ENCODE measurements around the gene CAMK2B.

The CAMK2B gene

DNA sequence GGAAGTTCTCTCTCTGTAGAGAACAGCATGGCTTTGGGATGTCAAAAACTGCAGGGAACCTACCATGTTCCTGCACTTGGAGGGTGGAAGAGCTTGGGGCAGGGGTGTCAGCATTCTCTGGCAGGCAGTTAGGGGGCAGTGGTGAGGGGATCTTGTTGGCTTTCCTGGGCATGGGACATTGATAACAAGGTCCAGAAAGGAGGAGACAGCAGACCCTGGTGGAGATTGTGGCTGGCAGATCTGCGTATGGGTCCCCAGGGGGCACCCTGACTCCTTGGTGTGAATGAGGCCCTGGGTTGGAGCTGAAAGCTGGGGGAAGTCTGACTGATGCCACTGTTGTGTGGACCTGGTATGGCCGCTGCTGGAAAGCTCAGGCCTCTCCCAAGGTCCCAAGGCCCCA, 22.9 kb upstream of the CAMK2B start:
- no CpG with 5 or more reads among the region's 2 CpGs for WGBS (ENCODE audit: extremely low coverage, insufficient coverage, low lambda C conversion rate)

GRCh38 chr7:44347546-44348114, 22.2 kb upstream of the CAMK2B start:
- no peak overlapping the region for H3K27ac ChIP-seq (ENCODE audit: low read depth, low read length)
- no peak overlapping the region for H3K4me2 ChIP-seq (ENCODE audit: low read length)
- no peak overlapping the region for H3K4me3 ChIP-seq (ENCODE audit: low read length)
- no peaks in the 10 kb centered on the region for H3K36me3 ChIP-seq (ENCODE audit: control insufficient read depth, insufficient read depth, low read length)
- H3K4me1 ChIP-seq (ENCODE audit: control insufficient read depth, low read depth, low read length): no peaks in the 10 kb centered on the region
- H4K5ac ChIP-seq (ENCODE audit: low read length): no peak overlapping the region
- no peak overlapping the region for H3K23ac ChIP-seq (ENCODE audit: low read length)
- no peak overlapping the region for H4K8ac ChIP-seq (ENCODE audit: low read depth, low read length)
- H2BK5ac ChIP-seq (ENCODE audit: low read length): no peak overlapping the region
- no peak overlapping the region for H3K18ac ChIP-seq (ENCODE audit: low read length)
- DNase-seq: no peak
- H2AK5ac ChIP-seq (ENCODE audit: low read length): no peak overlapping the region
- H2BK120ac ChIP-seq (ENCODE audit: low read depth, low read length): no peak overlapping the region
- no peak overlapping the region for H3K56ac ChIP-seq (ENCODE audit: low read length)
- no peaks in the 10 kb centered on the region for H3K79me2 ChIP-seq (ENCODE audit: control insufficient read depth, insufficient read depth, low read length)
- H3K9ac ChIP-seq (ENCODE audit: low read length): no peak overlapping the region
- no peaks in the 10 kb centered on the region for H3K27me3 ChIP-seq (ENCODE audit: insufficient read depth, low read length, poor library complexity)
- H3K4ac ChIP-seq (ENCODE audit: low read depth, low read length): no peak overlapping the region
- H3K79me1 ChIP-seq (ENCODE audit: low read length): no peaks in the 10 kb centered on the region
- H2BK15ac ChIP-seq (replicated peaks; ENCODE audit: low read depth): no peak overlapping the region

More for the DNA sequence above, 22.9 kb upstream of the CAMK2B start:
- Histone ChIP-seq H3K56ac (ENCODE audit: low read length) (no peak overlapping the region), H3K27me3 (ENCODE audit: insufficient read depth, low read length, poor library complexity) (no peaks in the 10 kb centered on the region), H2BK120ac (ENCODE audit: low read depth, low read length) (no peak overlapping the region), H3K9ac (ENCODE audit: low read length) (no peak overlapping the region), H3K4me3 (ENCODE audit: low read length) (no peak overlapping the region), H4K8ac (ENCODE audit: low read depth, low read length) (no peak overlapping the region), H3K27ac (ENCODE audit: low read depth, low read length) (no peak overlapping the region), H3K79me1 (ENCODE audit: low read length) (no peaks in the 10 kb centered on the region), H3K79me2 (ENCODE audit: control insufficient read depth, insufficient read depth, low read length) (no peaks in the 10 kb centered on the region), H3K23ac (ENCODE audit: low read length) (no peak overlapping the region), H3K4ac (ENCODE audit: low read depth, low read length) (no peak overlapping the region), H3K4me2 (ENCODE audit: low read length) (no peak overlapping the region), H3K18ac (ENCODE audit: low read length) (no peak overlapping the region), H2BK15ac (replicated peaks; ENCODE audit: low read depth) (no peak overlapping the region), H4K5ac (ENCODE audit: low read length) (no peak overlapping the region), H2BK5ac (ENCODE audit: low read length) (no peak overlapping the region), H3K36me3 (ENCODE audit: control insufficient read depth, insufficient read depth, low read length) (no peaks in the 10 kb centered on the region), H2AK5ac (ENCODE audit: low read length) (no peak overlapping the region), H3K4me1 (ENCODE audit: control insufficient read depth, low read depth, low read length) (no peaks in the 10 kb centered on the region)
- peak; percentile 89 for DNase-seq

GRCh38 chr7:44346063-44346462, 20.7 kb upstream of the CAMK2B start:
- no CpG with 5 or more reads among the region's 2 CpGs for WGBS (ENCODE audit: extremely low coverage, insufficient coverage, low lambda C conversion rate)
- Histone ChIP-seq H4K8ac (ENCODE audit: low read depth, low read length) (no peak overlapping the region), H3K36me3 (ENCODE audit: control insufficient read depth, insufficient read depth, low read length) (no peaks in the 10 kb centered on the region), H3K4me2 (ENCODE audit: low read length) (no peak overlapping the region), H3K18ac (ENCODE audit: low read length) (no peak overlapping the region), H2BK15ac (replicated peaks; ENCODE audit: low read depth) (no peak overlapping the region), H3K79me2 (ENCODE audit: control insufficient read depth, insufficient read depth, low read length) (no peaks in the 10 kb centered on the region), H3K4me3 (ENCODE audit: low read length) (no peak overlapping the region), H3K4me1 (ENCODE audit: control insufficient read depth, low read depth, low read length) (no peaks in the 10 kb centered on the region), H2BK5ac (ENCODE audit: low read length) (no peak overlapping the region), H3K9ac (ENCODE audit: low read length) (no peak overlapping the region), H3K4ac (ENCODE audit: low read depth, low read length) (no peak overlapping the region), H3K27me3 (ENCODE audit: insufficient read depth, low read length, poor library complexity) (no peaks in the 10 kb centered on the region), H2BK120ac (ENCODE audit: low read depth, low read length) (no peak overlapping the region), H3K79me1 (ENCODE audit: low read length) (no peaks in the 10 kb centered on the region), H3K27ac (ENCODE audit: low read depth, low read length) (no peak overlapping the region), H4K5ac (ENCODE audit: low read length) (no peak overlapping the region), H2AK5ac (ENCODE audit: low read length) (no peak overlapping the region), H3K23ac (ENCODE audit: low read length) (no peak overlapping the region), H3K56ac (ENCODE audit: low read length) (no peak overlapping the region)
- DNase-seq: no peak

- H3K4ac ChIP-seq (ENCODE audit: low read depth, low read length): no peak overlapping the region
- no peak overlapping the region for H2BK120ac ChIP-seq (ENCODE audit: low read depth, low read length)
- no peaks in the 10 kb centered on the region for H3K79me1 ChIP-seq (ENCODE audit: low read length)
- no peak overlapping the region for H3K27ac ChIP-seq (ENCODE audit: low read depth, low read length)
- no peak overlapping the region for H2BK5ac ChIP-seq (ENCODE audit: low read length)
- WGBS (ENCODE audit: extremely low coverage, insufficient coverage, low lambda C conversion rate): no CpG with 5 or more reads among the region's 3 CpGs
- no peak overlapping the region for H4K5ac ChIP-seq (ENCODE audit: low read length)
- H3K23ac ChIP-seq (ENCODE audit: low read length): no peak overlapping the region
- no peak overlapping the region for H3K4me3 ChIP-seq (ENCODE audit: low read length)
- no peak overlapping the region for H3K18ac ChIP-seq (ENCODE audit: low read length)
- H3K4me2 ChIP-seq (ENCODE audit: low read length): no peak overlapping the region
- no peak overlapping the region for H3K56ac ChIP-seq (ENCODE audit: low read length)
- H3K4me1 ChIP-seq (ENCODE audit: control insufficient read depth, low read depth, low read length): no peaks in the 10 kb centered on the region
- H3K9ac ChIP-seq (ENCODE audit: low read length): no peak overlapping the region
- no peaks in the 10 kb centered on the region for H3K36me3 ChIP-seq (ENCODE audit: control insufficient read depth, insufficient read depth, low read length)
- H2BK15ac ChIP-seq (replicated peaks; ENCODE audit: low read depth): no peak overlapping the region
- no peak for DNase-seq
- no peak overlapping the region for H4K8ac ChIP-seq (ENCODE audit: low read depth, low read length)
- no peak overlapping the region for H2AK5ac ChIP-seq (ENCODE audit: low read length)
- no peaks in the 10 kb centered on the region for H3K79me2 ChIP-seq (ENCODE audit: control insufficient read depth, insufficient read depth, low read length)
- H3K27me3 ChIP-seq (ENCODE audit: insufficient read depth, low read length, poor library complexity): peaks cover 1% of the 10 kb centered on the region
These were observed 16.0 kb upstream of the CAMK2B start for GRCh38 chr7:44341401-44341800.

GRCh38 chr7:44338600-44338999, 13.2 kb upstream of the CAMK2B start:
- no CpG with 5 or more reads among the region's 3 CpGs for WGBS (ENCODE audit: extremely low coverage, insufficient coverage, low lambda C conversion rate)
- no peak overlapping the region for H2BK15ac ChIP-seq (replicated peaks; ENCODE audit: low read depth)
- DNase-seq: no peak
- no peak overlapping the region for H3K27ac ChIP-seq (ENCODE audit: low read depth, low read length)
- H2AK5ac ChIP-seq (ENCODE audit: low read length): no peak overlapping the region
- H3K4me2 ChIP-seq (ENCODE audit: low read length): no peak overlapping the region
- no peaks in the 10 kb centered on the region for H3K36me3 ChIP-seq (ENCODE audit: control insufficient read depth, insufficient read depth, low read length)
- no peak overlapping the region for H4K5ac ChIP-seq (ENCODE audit: low read length)
- H3K4me1 ChIP-seq (ENCODE audit: control insufficient read depth, low read depth, low read length): no peaks in the 10 kb centered on the region
- H2BK5ac ChIP-seq (ENCODE audit: low read length): no peak overlapping the region
- H3K79me2 ChIP-seq (ENCODE audit: control insufficient read depth, insufficient read depth, low read length): no peaks in the 10 kb centered on the region
- H3K18ac ChIP-seq (ENCODE audit: low read length): no peak overlapping the region
- no peaks in the 10 kb centered on the region for H3K79me1 ChIP-seq (ENCODE audit: low read length)
- H3K27me3 ChIP-seq (ENCODE audit: insufficient read depth, low read length, poor library complexity): peaks cover 1% of the 10 kb centered on the region
- no peak overlapping the region for H3K4me3 ChIP-seq (ENCODE audit: low read length)
- no peak overlapping the region for H3K9ac ChIP-seq (ENCODE audit: low read length)
- H2BK120ac ChIP-seq (ENCODE audit: low read depth, low read length): no peak overlapping the region
- no peak overlapping the region for H3K4ac ChIP-seq (ENCODE audit: low read depth, low read length)
- no peak overlapping the region for H4K8ac ChIP-seq (ENCODE audit: low read depth, low read length)
- H3K23ac ChIP-seq (ENCODE audit: low read length): no peak overlapping the region
- H3K56ac ChIP-seq (ENCODE audit: low read length): no peak overlapping the region

DNA sequence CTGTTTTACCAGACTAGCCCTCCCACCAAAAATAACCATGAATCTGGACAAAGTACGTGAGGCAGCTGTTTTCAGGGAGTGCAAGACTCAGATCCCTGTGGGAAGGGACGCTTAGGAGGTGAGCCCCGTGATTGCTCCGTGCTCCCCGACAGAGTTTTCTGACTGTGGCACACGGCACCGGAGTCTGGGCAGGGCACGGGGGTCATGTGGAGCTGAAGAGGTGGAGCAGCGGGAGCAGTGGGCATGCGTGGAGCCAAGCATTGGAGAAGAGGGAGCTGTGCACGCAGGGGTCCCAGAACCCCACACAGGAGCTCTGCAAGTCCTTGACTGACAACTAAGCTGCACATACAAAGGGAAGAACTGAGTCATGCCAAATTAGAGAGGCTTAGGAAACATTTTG, 11.1 kb upstream of the CAMK2B start:
- Histone ChIP-seq H3K36me3 (ENCODE audit: control insufficient read depth, insufficient read depth, low read length) (no peaks in the 10 kb centered on the region), H2BK15ac (replicated peaks; ENCODE audit: low read depth) (no peak overlapping the region), H3K4me2 (ENCODE audit: low read length) (no peak overlapping the region), H3K4me3 (ENCODE audit: low read length) (no peak overlapping the region), H3K27ac (ENCODE audit: low read depth, low read length) (no peak overlapping the region), H3K27me3 (ENCODE audit: insufficient read depth, low read length, poor library complexity) (peaks cover 1% of the 10 kb centered on the region), H2BK5ac (ENCODE audit: low read length) (no peak overlapping the region), H3K4ac (ENCODE audit: low read depth, low read length) (no peak overlapping the region), H3K4me1 (ENCODE audit: control insufficient read depth, low read depth, low read length) (no peaks in the 10 kb centered on the region), H3K56ac (ENCODE audit: low read length) (no peak overlapping the region), H2AK5ac (ENCODE audit: low read length) (no peak overlapping the region), H3K79me2 (ENCODE audit: control insufficient read depth, insufficient read depth, low read length) (no peaks in the 10 kb centered on the region), H3K79me1 (ENCODE audit: low read length) (no peaks in the 10 kb centered on the region), H3K18ac (ENCODE audit: low read length) (no peak overlapping the region), H2BK120ac (ENCODE audit: low read depth, low read length) (no peak overlapping the region), H3K23ac (ENCODE audit: low read length) (no peak overlapping the region), H4K8ac (ENCODE audit: low read depth, low read length) (no peak overlapping the region), H4K5ac (ENCODE audit: low read length) (no peak overlapping the region), H3K9ac (ENCODE audit: low read length) (no peak overlapping the region)
- DNase-seq: no peak
- no CpG with 5 or more reads among the region's 11 CpGs for WGBS (ENCODE audit: extremely low coverage, insufficient coverage, low lambda C conversion rate)
